K562 (cell line): Measurements from ENCODE around the gene MSH4. TPM values are rescaled to one million over a fixed set of nuclear protein-coding genes. Genes with fewer than 3 reads are reported as not detected.

Experiments used
- BMI1 ChIP-seq: fragments of 150-350 bp; IDR thresholded peaks from 2 replicates; pipeline ENCODE4 v1.6.1; 2014; ENCODE audit warnings: low read length
- BRD9 ChIP-seq: fragments of 450-650 bp; IDR thresholded peaks from 2 replicates; pipeline ENCODE4 v1.6.1; 2018; ENCODE audit warnings: low read depth; ENCODE audit not compliant: partially characterized antibody
- E4F1 ChIP-seq: fragments of 250-450 bp; sonication (Bioruptor Pico); IDR thresholded peaks from 2 replicates; pipeline ENCODE4 v1.5.0; 2021; ENCODE audit warnings: mild to moderate bottlenecking, borderline replicate concordance
- FOXP1 ChIP-seq: sonication (generic); formaldehyde crosslinking; IDR thresholded peaks from 2 replicates; pipeline ENCODE4 v1.8.0; 2022; ENCODE audit warnings: mild to moderate bottlenecking, missing genetic modification reagents
- MAFK ChIP-seq: IDR thresholded peaks from 2 replicates; pipeline ENCODE4 v1.6.1; 2011; ENCODE audit warnings: low read length, improper control_type of control experiment
- MBD2 ChIP-seq: sonication (generic); IDR thresholded peaks from 2 replicates; pipeline ENCODE4 v1.6.1; 2016; ENCODE audit warnings: low read depth, borderline replicate concordance
- NRF1 ChIP-seq, 2 experiments: fragments of 450-650 bp; IDR thresholded peaks in 1 of 2; conservative IDR thresholded peaks in 1 of 2; 2 replicates each; pipeline ENCODE4 v1.6.1; 2014; ENCODE audit warnings: mild to moderate bottlenecking in 2 of 2
- PATZ1 ChIP-seq: fragments of 250-450 bp; sonication (Bioruptor Pico); IDR thresholded peaks from 2 replicates; pipeline ENCODE4 v1.5.0; 2020; ENCODE audit warnings: mild to moderate bottlenecking, borderline replicate concordance
- RAD21 ChIP-seq, 2 experiments: fragments of 250-450 bp in 1 of 2; fragments of 450-650 bp in 1 of 2; sonication (Bioruptor Pico) in 1 of 2; formaldehyde crosslinking in 1 of 2; IDR thresholded peaks in 1 of 2; conservative IDR thresholded peaks in 1 of 2; 2 replicates each; pipeline versions ENCODE4 v1.4.0 to v1.8.0; 2020 to 2022; ENCODE audit warnings: mild to moderate bottlenecking in 2 of 2, moderate library complexity in 1 of 2
- RBFOX2 ChIP-seq: fragments of 200-400 bp; formaldehyde crosslinking; IDR thresholded peaks from 2 replicates; pipeline ENCODE4 v1.6.1; 2017; ENCODE audit warnings: low read depth, mild to moderate bottlenecking, low read length, moderate library complexity
- SAFB2 ChIP-seq: fragments of 200-400 bp; formaldehyde crosslinking; IDR thresholded peaks from 2 replicates; pipeline ENCODE4 v1.6.1; 2018; ENCODE audit warnings: borderline replicate concordance, low read length, low read depth, moderate library complexity; ENCODE audit not compliant: severe bottlenecking
- XRCC4 ChIP-seq: IDR thresholded peaks from one replicate; pipeline ENCODE4 v1.6.1; 2011; ENCODE audit not compliant: insufficient read depth, insufficient read length; ENCODE audit errors: extremely low read depth
- ZBTB43 ChIP-seq: sonication (generic); formaldehyde crosslinking; IDR thresholded peaks from 2 replicates; pipeline ENCODE4 v1.8.0; 2023; ENCODE audit warnings: mild to moderate bottlenecking, missing genetic modification reagents
- ZNF143 ChIP-seq: sonication (generic); formaldehyde crosslinking; IDR thresholded peaks from 2 replicates; pipeline ENCODE4 v1.9.0; 2022; ENCODE audit warnings: mild to moderate bottlenecking, missing genetic modification reagents
- ZNF212 ChIP-seq: fragments of 450-650 bp; formaldehyde crosslinking; IDR thresholded peaks from 2 replicates; pipeline ENCODE4 v1.4.0; 2020; ENCODE audit warnings: mild to moderate bottlenecking
- polyA plus RNA-seq, 8 experiments: library from polyadenylated mRNA; depleted of rRNA in 4 of 8; stranded (reverse) in 5 of 8; unstranded in 3 of 8; fragments of >200 nt; fragmentation: Nextera tagmentation in 2 of 8; fragmentation: Illumina TruSeq in 1 of 8; extraction: Ambion mirVana in 2 of 8; extraction: Trizol in 1 of 8; gene quantifications; 2 replicates each; pipeline versions ENCODE4 v1.2.1 to v1.2.3, GENCODE V29; 2011 to 2014; ENCODE audit warnings: inconsistent platforms in 1 of 8, missing spikeins in 1 of 8
- total RNA-seq, 7 experiments: library from RNA; depleted of rRNA in 6 of 7; stranded (reverse); fragments of >200 nt in 6 of 7; fragmentation: Illumina TruSeq in 2 of 7; extraction: Trizol in 2 of 7; gene quantifications; 2 replicates each; pipeline versions ENCODE4 v1.2.1 to v1.2.3, GENCODE V29; 2011 to 2021; ENCODE audit warnings: low replicate concordance in 1 of 7

The MSH4 gene
- total and polyA plus RNA-seq, 9 of the 15 experiments (the other 6 are each of a cell fraction or from before 2014, with no cell fraction given), result 0.04 to 0.18 (median 0.12) TPM; not detected in 4

GRCh38 chr1:75796376-75797272, at the start of gene MSH4 (continued):
- TF ChIP-seq RAD21 (CRISPR knock-in tag; conservative IDR thresholded peaks at IDR 0.05 in 1 of 2, IDR thresholded peaks at IDR 0.05 in 1 of 2) (peak in 1 of 2 experiments; percentile 1; a peak in 2 of 4 replicates), RBFOX2 (peak; percentile 66), ZNF212 (CRISPR knock-in tag) (peak; percentile 84), NRF1 (conservative IDR thresholded peaks at IDR 0.05 in 1 of 2, IDR thresholded peaks at IDR 0.05 in 1 of 2) (peak; percentile 97 to 98), SAFB2 (no peak), ZNF143 (CRISPR knock-in tag) (no peak), MAFK (no peak), XRCC4 (no peak), ZBTB43 (CRISPR knock-in tag) (no peak), PATZ1 (no peak), BMI1 (no peak), E4F1 (peak; percentile 62; the same call in 1 of the 2 replicates), MBD2 (no peak), BRD9 (no peak), FOXP1 (CRISPR knock-in tag) (no peak)
